NCI-H69 (cell line): ENCODE measurements around the gene WBP1.
"Not testable (repeated sequence)": the region's sequence is repeated elsewhere in the genome, so short reads cannot be mapped to it uniquely, and the experiment has no call there.

Experiments
- DNase-seq: peaks from one replicate; lab custom pipeline; 2025; lab: John Stamatoyannopoulos, UW

Gene WBP1

GRCh38 chr2:74458132-74458937 is at the start of gene WBP1:
WBP1 (plus strand) TSS chr2:74458438; CDS start chr2:74458603, 165 bp downstream.
- DNase-seq: peak; percentile 98

DNA sequence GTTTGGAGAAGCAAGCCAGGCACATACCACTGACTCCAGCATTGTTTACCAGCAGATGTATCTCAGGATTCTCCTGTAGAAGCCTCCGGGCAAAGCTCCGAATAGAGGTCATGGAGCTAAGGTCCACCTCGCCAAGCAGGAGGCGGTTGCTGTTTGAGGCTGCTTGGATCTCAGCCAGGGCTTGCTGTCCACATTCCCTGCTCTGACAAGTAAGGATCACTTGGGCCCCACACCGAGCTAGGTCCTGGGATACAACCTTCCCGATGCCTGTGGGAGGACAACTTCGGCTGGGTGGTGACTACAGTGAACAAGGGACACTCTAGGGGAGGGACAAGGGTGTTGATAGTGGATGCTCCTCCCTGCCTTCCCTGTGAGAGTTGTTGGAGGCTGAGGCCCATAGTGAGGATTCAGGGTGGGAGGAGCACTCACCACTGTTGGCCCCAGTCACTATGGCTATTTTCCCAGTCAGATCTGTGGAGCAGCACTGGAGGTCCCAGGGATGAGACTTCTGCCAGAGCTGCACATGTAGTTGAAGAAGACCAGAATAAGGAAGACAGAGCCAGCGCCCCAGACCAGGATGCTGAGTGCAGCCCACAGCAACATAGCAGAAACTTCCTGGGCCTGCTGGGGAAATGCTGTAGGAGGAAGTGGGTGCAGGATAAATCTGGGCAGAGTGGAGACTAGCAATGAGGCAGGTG is 45.1 kb upstream of the WBP1 start:
- DNase-seq: no peak

DNA sequence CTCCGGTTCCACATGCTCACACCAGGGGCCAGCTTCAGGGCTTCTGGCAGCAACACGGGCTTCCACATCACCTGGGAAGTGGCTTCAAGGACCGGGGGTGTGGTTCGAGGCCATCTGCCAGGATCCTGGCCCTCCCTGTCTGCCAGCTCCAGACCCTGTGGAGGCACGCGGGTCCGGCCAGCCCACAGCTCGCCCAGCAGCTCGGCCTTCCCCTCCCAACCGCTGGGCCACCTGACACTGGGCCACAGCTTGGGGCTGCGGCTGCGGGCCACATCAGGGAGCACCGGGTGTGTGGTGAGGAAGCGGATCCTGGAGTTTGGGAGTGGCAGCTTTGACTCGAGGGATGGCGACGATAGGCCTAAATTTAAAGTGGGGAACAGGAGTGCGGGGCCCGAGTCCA is 43.8 kb upstream of the WBP1 start:
- no peak for DNase-seq

- peak; percentile 40 for DNase-seq
Observed at GRCh38 chr2:74414881-74415761, 43.1 kb upstream of the WBP1 start.

DNA sequence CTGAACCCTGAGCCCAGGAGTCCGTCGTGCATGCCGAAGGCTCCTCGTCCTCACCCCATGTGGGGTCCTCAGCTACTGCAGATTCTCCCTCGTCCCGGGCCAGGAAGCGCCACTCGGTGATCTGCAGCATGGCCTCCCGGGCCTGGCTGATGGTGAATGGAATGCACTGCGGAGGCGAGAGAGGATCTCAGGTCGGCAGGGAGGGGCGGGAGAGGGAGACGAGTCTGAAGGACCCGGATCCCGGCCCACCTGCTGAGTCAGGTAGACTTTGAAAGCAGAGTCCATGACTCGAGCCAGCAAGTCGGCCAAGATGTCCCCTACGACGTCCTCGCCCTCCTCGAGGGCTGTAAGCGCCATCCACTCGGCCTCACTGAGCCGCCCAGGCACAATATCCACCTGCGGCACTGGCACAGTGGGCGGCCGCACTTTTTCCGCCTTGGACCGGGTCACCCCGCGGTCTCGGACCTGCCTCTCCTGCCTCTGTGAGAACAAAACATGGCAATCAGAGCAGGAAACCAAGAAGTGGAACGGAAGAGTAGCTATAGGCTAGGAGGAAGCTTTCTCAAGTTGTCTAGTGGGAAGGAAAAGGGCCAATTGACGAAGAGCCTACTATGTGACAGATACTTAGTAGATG is 42.4 kb upstream of the WBP1 start:
- peak; percentile 49 for DNase-seq

- DNase-seq: no peak
Observed at GRCh38 chr2:74416778-74417177, 41.5 kb upstream of the WBP1 start.

DNA sequence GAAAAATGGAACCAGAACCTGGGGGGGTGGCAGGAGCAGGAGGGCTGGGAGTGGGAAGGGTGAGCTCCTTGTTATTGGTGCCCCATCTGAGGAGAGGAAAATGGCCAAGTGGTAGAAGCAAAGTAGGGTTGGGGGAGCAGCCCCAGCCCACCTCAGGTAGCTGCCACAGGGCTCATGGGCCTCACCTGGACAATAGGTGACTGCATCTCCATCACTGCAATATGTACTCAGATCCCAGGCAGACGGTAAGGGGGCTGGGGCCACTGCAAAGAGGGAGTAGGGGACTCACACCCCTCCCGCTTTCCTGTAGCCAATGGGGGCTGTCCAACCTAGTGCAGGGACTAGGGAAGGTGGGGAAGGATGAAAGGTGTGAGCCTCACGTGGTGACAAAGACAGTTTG is 41.0 kb upstream of the WBP1 start:
- no peak for DNase-seq

DNA sequence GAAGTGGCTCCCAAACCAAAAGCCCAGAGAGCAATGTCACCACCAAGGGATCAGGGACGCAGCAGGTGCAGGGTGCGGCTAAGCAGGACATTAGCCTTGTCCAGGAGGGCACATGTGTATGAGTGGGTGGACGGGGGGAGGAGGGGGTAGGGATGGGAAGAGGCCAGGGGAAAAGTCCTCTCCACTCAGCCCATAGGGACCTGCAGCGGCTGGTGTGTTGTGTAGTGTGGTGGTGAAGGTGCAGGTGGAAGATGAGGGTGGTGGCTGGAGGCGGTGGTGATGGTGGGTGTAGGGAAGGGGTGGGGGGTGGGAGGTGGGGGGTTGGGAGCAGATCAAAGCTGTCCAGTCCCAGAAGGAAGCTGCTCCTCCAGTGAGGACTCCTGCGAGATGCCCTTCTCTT is 40.5 kb upstream of the WBP1 start:
- DNase-seq: no peak

DNA sequence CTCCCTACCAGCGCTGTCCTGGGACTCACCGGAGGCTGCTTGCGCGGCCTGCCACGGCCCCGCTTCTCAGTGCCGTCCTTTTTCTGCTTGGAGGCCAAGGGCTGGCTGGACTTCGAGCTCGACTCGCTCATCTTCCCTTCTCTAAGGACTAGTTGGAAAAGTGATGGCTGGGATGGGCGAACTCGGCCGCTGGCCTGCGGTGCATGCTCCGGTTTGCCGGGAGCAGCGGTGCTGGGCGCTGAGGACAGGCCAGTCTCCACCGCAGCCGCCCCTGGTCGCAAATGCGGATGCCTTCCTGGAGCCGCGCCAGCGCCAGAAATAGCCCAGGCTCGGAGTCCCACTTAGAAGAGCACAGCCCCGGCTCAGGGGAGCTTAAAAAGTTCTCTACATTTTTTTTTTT is 39.9 kb upstream of the WBP1 start:
- DNase-seq: no peak

GRCh38 chr2:74419345-74419744 is 38.9 kb upstream of the WBP1 start:
- no peak for DNase-seq

- no peak for DNase-seq
Observed at GRCh38 chr2:74420006-74420405, 38.2 kb upstream of the WBP1 start.

DNA sequence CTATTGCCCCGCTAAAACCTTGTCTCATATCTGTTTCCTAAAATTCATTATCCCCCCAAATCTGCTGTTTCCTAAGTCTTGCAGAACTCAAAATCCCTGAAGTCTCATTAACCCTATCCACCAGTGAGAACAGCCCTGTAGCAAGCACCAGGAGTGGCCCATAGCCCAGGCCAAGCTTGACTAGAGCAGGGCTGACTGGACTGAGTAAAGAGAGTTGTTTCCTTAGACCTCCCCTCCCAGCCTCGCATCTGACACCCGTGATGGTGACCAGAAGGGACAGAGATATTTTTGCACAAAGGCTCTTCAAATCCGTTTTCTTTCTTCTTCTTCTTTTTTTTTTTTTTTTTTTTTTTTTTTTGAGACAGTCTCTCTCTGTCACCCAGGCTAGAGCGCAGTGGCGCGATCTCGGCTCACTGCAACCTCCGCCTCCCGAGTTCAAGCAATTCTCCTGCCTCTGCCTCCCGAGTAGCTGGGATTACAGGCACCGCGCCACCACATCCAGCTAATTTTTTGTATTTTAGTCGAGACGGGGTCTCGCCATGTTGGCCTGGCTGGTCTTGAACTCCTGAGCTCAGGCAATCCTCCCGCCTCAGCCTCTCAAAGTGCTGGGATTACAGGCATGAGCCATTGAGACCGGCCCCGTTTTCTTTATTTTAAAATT is 37.7 kb upstream of the WBP1 start:
- not testable (repeated sequence) for DNase-seq

DNA sequence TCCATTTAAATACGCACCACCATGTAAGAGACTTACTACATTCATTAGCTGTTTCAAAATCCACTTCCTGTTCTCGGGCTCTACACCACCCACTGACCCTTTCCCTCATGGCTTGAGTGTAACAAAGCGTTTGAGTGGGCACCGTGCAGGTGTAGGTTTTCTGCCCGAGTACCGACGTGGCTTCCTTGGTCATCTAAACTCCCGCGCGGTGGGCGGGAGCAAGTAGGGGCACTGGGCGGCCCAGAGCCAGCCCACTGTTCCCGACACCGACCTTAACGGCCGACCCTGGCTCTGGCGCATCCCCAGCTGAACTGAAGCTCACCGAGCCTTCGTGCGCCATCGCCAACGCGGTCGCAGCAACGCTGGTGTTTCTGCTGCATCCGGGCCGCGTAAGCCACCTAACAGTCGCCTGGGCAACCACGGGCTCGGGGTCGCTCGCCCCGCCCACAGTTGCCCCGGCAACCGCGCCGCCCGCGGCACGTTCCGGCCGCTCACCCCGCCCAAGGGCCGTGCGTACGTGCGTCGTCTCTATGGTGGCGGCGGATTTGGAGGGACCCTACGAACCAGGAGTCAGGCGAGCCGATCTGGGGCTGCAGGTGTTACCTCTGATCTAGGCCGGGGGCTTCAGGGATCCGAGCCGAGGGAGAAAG is 36.9 kb upstream of the WBP1 start, which contains the start of the genes C2orf81 and WDR54:
C2orf81 (minus strand) TSS at position 399 of the 650 bp plus-strand sequence; CDS start at position 340, 59 bp downstream.
WDR54 (plus strand) TSS at position 510 of the 650 bp plus-strand sequence. CDS start 424 bp downstream, outside the sequence.
- DNase-seq: peak; percentile 93

DNA sequence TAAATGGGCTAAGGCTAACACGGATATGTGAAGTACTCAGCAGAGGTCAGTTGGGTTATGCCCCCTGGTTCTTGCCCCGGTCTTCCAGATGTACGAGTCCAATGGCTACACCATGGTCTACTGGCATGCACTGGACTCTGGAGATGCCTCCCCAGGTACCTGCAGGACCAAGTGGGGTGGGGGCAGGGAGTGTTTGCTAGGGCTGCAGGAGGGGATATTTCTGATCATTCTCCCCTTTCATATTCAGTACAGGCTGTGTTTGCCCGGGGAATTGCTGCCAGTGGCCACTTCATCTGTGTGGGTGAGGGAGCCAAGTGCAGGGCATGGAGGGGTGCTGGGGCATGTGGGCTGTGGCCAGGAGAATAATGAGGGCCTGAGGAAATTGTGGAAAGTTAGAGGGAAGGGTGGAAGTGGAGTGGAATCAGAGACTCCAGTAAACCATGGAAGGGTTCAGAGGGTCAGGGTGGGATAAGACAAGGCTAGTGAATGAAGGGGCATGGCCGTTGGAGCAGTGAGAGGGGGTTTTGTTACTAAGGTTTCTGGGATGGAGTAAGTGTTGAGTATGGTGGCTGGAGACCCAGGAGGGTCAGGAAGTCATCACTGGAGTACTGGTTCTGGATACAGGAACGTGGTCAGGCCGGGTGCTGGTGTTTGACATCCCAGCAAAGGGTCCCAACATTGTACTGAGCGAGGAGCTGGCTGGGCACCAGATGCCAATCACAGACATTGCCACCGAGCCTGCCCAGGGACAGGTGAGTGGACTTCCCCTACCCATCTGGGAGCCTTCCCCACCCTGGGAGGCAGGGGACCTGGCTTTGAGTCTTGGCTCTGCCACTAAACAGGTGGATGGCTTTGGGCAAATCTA is 34.8 kb upstream of the WBP1 start:
- DNase-seq: no peak

DNA sequence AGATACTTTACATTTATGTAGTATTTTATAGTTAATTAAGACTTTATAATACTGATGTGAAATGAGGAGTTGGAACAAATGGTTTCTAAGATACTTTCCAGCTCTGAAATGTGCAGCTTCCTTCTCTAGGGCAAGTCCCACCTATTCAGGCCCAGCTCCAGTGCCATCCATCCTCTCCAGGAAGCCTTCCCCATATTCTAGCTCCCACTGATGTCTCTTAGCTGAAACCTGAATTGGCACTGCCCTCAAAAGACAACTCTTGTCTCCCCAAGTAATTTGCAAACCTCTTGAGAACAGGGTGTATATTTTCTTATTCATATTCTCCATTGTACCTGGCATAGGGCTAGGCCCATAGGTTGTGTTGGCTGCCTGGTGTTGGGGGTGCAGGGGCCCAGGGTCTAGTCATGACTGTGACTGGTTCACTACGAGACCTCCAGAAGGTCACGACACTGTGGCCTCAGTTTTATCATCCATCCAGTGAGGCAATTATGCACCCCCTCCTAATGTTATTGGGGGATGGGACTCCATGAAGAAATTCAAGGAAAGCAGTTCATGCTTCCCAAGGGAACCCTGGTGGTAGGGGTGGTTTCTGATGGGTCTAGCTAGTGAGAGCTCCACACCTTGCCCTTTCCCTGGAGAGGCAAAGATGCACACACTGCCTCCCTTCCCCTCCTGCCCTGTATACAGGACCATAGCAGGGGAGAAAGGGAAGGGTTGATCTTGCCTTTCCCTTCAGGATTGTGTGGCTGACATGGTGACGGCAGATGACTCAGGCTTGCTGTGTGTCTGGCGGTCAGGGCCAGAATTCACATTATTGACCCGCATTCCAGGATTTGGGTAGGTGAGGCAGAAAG is 33.9 kb upstream of the WBP1 start:
- no peak for DNase-seq

- no peak for DNase-seq
Observed at GRCh38 chr2:74424995-74425406, 33.2 kb upstream of the WBP1 start.

DNA sequence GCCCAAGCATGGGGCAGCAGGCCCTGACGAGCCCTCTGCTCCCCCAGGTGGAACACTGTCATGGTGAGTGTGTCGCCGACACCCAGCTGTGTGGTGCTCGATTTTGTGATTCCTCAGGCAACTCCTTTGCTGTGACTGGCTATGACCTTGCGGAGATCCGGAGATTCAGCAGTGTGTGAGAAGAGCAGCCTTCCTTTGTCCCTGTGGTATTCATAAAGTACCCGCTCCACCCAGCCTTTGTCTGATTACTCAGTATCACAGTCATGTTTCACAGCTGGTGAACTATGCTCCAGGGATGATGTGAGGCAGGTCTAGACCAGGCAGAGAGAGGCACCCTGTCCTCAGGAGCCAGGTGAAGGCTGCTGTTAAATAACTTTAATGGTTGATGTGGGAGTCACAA is 32.7 kb upstream of the WBP1 start:
- no peak for DNase-seq

- no peak for DNase-seq
Observed at GRCh38 chr2:74426181-74426758, 32.0 kb upstream of the WBP1 start.
